ENCODE data around the gene ZNF92.
A peak's percentile ranks its signal among the peaks of the same experiment; 100 is the strongest.
"Not testable (repeated sequence)": the region's sequence is repeated elsewhere in the genome, so short reads cannot be mapped to it uniquely, and the experiment has no call there.

Gene ZNF92

DNA sequence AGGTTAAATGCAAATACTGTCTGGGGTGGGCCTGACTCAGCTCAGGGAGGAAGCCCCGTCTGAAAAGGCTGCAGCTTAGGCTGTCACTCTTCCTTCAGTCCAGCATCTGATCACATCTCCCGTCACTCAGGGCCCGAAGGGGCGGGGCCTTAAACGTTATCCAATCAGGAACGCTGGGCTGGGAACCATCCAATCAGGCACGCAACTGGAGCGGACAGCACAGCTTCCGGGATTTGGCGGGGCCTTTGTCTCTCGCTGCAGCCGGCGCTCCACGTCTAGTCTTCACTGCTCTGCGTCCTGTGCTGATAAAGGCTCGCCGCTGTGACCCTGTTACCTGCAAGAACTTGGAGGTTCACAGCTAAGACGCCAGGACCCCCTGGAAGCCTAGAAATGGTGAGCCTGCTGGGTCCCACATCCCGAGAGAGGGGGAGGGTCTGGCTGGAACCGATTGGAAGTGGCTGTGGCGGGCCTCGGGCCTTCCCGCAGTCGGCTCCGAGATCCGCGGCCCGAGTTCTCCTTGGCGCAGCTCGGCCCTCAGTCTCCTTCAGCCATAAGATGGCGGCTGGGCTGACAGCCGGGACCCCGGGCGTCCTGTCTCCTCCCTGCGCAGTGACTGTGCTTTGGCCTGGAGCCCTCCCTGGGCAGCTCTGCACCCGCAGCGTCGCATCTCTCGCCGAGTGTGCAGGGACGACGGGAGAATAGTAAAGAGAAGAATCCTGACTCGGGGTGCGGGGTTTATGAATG, at the start of gene ZNF92:
Gene ZNF92, plus strand, starts transcription at position 248 of the 744 bp plus-strand sequence. Its CDS starts 143 bp downstream, at position 391.
- peak; percentile 98 for DNase-seq

DNA sequence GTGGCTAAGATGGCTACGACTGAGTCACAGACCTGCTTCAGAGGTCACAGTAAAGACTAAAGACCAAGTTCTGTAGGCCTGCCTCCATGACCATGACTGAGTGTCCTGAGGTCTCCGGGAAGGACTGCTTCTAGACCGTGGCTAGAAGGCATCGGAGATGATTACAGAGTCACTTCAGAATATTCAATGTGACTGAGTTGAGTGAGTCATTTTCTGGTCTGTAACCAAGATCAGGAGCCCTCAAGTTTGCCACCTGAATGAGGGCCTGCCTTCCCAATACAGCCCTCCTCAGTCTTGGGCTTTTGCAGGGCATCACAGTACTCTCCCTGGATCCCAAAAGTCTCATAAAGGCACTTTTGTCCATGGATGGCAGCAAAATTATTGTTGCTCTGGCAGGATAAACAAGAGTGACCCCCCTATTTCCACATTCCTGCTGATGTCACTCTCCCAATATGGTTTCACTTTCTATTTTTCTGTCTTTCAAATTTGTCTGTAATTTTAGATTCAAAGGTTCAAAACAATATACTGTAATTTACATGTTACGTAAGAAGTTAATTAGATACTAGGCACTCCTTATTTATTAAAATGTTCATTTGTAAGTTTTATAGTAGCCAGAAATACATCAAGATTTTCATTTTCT, 47.7 kb upstream of the ZNF92 start:
- no peak for DNase-seq

DNA sequence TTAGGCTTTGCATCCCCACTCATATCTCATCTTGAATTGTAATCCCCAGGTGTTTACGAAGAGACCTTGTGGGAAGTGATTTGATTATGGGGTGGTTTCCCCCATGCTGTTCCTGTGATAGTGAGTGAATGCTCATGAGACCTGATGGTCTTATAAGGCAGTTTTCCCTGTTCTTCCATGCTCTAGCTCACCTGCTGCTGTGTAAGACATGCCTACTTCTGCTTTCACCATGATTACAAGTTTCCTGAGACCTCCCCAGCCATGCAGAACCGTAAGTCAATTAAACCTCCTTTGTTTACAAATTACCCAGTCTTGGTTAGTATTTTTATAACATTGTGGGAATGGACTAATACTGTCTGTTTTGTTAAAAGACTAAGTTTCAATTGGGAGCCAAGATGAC, 35.3 kb upstream of the ZNF92 start:
- DNase-seq = no peak

DNA sequence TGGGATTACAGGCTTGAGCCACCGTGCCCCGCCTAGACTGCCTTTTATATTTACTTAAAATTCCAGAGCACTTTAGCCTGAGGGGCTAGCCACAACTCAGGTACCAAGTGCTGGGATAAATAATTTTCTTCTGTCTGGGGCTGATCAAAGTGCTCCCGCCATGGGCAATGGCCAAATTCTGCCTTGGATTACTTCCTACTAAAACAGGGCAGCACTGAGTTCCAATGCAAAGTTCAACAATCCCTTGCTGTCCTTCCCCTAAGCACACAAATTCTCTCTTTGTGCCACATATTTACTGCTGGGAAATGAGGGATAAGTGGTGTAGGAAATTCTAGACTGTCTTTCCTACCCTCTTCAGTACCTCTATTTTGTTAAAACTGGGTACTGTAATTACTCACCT, 34.4 kb upstream of the ZNF92 start:
- no peak for DNase-seq

DNA sequence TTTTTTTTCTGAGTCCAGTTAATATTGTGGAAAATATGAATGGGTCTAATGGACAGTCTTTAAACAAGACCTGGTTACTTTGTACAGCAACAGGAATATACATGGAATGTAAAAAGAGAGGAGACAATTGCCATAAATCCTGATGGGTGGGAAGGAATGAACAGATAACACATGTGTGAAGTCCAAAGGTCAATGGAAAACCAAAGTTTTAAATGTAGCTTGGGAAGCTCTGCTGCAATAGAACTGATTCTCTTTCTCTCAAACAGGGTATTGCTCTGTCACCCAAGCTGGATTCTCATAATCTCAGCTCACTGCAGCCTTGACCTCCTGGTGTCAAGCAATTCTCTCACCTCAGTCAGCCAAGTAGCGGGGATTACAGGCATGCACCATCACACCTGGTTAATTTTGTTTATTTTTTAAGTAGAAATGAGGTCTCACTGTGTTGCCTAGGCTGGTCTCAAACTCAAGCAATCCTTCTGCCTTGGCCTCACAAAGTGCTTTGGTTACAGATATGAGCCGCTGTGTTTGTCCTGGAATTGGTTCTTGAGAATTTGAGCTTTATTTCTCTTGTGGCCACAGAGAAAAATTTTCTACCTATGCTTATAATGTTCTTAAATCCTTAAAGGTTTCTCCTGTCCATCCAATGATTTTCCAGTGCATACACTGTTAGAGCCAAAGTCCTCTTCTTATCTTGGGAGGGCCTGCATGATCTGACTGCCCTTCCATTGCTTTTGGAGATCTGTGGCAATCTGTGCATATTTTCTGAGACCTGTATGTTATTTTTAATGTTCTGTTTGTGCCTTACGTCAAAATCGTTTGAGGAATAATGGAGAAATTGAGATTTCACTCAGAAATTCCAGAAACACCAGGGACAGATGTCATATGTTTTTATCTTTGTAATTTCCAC, 30.7 kb upstream of the ZNF92 start:
- no peak for DNase-seq

DNA sequence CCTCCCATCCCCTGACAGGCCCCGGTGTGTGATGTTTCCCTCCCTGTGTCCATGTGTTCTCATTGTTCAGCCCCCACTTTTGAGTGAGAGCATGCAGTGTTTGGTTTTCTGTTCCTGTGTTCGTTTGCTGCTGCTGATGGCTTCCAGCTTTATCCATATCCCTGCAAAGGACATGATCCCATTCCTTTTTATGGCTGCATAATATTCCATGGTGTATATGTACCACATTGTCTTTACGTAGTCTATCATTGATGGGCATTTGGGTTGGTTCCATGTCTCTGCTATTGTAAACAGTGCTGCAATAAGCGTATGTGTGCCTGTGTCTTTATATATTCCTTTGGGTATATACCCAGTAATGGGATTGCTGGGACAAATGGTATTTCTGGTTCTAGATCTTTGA, 29.1 kb upstream of the ZNF92 start:
- not testable (repeated sequence) for DNase-seq

DNA sequence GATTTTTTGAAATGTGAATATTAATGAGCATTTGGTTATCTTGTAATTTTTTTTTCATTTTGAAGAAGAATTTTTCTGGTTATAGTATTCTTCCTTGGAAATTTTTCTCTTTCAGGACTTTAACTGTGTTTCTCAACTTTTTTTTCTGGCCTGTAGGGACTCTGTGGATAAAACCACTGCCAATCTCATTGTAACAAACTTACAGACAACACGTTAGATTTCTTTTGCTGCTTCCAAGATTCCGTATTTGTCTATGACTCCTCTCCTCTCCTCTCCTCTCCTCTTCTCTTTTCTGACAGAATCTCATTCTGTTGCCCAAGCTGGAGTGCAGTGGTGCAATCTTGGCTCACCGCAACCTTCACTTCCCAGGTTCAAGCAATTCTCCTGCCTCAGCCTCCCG, 19.4 kb upstream of the ZNF92 start:
- DNase-seq = no peak

DNA sequence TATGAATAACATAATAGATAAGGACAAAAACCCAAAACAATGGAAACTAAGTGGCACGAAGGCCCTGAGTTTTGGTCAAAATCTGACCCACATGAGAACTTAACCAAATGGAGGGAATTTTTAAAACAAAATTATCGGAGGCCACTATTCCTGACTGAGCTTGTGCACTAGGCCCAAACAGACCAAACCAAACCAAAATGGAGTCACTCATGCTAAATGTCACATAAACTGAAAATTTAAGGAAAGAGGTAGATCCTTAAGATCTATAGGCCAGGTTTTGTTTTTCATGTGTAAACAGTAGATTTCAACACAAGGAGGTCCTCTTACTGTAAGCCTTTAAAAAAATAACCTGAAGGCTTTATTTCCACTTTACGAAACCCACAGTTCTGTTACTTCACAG, 3.8 kb upstream of the ZNF92 start:
- no peak for DNase-seq

DNA sequence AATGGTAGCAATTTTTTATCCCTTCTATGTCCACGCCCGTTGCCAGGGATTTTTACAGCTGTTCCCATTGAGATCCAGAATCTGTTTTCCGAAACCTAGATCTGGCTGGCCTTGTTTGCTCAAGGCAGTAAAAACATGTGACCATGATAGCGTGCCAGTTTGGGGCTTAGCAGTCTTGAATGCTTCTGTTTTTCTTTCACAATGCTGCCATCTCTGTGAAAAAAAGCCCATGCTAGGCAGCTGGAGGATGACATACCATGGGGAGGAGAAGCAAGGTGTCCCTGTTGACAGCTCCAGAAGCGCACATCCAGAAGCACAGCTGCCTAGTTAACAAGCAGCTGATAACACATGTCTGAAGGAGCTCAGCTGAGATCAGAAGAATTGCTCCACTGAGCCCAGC, 2.2 kb upstream of the ZNF92 start:
- no peak for DNase-seq

DNA sequence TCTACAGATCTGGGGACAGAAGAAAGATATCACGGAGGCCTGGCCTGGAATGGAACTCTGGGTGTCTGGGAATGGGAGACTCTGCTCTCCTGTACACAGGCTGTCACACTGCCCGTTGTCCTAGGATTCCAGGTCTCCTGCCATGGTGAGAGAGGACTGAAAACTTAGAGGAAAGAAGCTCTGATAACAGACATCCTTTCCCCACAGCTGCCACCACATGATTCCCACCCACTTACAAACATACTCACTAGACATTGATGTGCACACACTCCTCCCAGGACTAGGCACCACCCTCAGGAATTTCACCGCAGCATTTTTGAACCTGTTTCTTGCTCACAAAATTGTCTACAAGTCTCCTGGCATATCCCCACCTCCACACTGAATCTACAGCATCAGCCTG, 5.7 kb downstream of the ZNF92 start:
- DNase-seq = no peak

DNA sequence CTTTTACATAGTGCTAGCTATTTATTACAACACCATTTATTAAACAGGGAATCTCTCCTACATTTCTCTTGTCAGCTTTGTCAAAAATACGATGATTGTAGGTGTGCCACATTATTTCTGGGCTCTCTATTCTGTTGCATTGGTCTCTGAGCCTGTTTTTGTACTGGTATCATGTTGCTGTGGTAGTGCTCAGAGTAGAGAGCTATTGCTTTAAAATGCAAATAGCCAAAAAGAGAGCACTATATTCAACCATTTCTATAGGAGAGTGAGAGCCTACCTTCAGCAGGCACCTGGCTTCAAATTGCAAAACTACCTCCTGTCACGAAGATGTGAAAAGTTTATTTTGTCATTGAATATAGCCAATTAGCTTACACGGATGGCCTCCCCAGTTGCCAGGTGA, 8.1 kb downstream of the ZNF92 start:
- no peak for DNase-seq

DNA sequence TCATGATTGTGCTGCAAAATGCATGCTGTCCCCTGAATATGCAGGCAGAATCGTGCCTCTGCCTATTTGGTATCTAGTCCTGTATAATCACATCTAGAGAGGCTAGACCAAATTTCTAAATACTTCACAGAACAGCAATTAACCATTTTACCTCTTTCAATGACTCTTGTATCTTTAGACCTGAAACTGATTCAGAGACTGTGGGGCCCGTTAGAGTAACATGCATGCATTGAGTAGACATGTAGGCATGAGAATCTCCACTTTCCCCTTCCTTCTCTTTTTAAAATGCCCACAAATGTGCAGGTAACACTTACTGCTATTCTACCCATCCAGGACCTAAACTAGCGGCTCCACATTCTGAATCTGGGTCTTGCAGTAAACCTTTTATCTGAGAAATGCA, 8.8 kb downstream of the ZNF92 start:
- no peak for DNase-seq

DNA sequence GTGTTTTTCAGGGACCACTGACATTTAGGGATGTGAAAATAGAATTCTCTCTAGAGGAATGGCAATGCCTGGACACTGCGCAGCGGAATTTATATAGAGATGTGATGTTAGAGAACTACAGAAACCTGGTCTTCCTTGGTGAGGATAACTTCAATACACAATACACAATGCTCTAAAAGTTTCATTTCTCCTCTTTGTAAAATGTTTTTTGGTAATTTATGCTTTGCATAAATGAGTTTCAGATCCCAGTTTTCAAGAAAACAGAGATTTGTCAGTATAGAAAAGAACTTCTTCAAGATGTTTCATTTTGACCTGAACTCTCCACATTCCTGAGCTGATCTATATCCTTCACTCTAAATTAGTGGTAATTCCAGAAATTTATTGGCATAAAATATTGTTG, 14.2 kb downstream of the ZNF92 start:
- DNase-seq = no peak

DNA sequence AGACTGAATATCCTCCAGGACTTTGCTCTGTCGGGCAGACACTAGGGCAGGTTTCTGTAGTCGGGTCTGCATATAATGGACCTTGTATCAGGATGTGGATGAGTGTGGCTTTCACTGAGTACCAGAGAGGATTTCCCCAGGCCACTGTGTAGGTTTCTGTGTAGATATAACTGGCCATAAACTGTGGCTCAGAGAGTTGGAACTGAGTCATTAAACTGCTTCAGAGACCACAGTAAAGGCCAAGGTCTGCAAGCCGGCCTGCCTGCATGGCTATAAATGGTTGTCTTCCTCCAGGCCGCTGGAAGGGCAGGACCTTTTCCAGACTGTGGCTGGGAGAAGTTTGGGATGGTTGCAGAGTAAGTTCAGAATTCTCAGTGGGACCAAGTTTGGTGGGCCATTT, 16.9 kb downstream of the ZNF92 start:
- DNase-seq = no peak

DNA sequence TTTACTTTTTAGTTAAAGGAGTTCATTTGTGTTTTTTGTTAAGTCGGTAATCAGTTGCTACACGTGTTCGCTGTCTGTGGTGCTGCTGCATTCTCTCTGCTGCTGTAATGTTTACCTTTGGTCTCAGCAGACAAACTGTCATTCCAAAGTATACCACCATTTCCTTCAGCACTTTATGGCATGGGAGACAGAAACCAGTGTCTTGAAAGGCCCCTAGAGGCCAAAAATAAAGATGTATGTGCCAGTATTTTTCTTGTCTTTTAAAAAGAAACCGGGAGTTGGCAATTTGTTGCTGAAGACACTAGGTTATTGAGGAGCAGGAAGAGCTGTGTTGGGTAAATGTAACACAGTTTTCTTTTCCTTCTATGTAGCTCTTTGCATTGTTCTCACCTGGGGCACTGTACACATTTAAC, 24.1 kb downstream of the ZNF92 start:
- DNase-seq = no peak

DNA sequence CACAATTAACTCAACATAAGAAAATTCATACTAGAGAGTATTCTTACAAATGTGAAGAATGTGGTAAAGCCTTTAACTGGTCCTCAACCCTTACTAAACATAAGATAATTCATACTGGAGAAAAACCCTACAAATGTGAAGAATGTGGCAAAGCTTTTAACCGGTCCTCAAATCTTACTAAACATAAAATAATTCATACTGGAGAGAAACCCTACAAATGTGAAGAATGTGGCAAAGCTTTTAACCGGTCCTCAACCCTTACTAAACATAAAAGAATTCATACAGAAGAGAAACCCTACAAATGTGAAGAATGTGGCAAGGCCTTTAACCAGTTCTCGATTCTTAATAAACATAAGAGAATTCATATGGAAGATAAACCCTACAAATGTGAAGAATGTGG, 25.0 kb downstream of the ZNF92 start:
- DNase-seq = not testable (repeated sequence)

DNA sequence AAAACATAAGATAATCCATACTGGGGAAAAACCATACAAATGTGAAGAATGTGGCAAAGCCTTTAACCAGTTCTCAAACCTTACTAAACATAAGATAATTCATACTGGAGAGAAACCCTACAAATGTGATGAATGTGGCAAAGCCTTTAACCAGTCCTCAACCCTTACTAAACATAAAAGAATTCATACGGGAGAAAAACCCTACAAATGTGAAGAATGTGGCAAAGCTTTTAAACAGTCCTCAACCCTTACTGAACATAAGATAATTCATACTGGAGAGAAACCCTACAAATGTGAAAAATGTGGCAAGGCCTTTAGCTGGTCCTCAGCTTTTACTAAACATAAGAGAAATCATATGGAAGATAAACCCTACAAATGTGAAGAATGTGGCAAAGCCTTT, 25.4 kb downstream of the ZNF92 start:
- DNase-seq = not testable (repeated sequence)

DNA sequence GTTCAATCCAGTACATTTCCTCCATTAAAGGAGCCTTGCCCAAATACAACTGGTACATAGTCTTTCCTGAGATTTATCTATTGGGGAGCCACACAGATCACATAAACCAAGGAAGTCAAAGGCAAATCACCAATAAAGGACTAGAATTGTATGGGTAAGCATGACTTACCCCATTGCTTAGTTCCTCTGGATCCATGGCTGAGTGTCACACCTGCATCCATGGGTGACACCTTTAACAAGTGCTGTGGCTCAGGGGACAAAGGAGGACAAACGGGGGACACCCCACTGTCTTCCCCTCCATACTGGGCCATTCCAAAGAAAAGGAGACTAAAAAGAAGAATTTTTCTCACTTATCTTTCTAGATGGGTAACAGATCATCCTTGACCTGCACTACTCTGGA, 30.4 kb downstream of the ZNF92 start:
- DNase-seq = no peak

DNA sequence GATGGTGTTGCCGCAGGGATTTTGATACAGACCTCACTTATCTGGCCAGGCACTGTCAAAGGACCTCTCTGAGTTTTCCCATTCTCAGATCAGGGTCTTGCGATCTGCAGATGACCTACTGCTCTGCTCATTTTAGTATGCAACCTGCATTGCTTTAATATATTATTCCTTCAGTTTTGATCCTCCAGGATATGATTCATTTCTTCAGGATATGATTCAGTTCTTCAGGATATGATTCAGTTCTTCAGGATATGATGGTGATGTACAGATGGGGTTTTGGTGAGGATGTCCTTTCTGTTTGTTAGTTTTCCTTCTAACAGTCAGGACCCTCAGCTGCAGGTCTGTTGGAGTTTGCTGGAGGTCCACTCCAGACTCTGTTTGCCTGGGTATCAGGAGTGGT, 33.1 kb downstream of the ZNF92 start:
- DNase-seq = not testable (repeated sequence)

DNA sequence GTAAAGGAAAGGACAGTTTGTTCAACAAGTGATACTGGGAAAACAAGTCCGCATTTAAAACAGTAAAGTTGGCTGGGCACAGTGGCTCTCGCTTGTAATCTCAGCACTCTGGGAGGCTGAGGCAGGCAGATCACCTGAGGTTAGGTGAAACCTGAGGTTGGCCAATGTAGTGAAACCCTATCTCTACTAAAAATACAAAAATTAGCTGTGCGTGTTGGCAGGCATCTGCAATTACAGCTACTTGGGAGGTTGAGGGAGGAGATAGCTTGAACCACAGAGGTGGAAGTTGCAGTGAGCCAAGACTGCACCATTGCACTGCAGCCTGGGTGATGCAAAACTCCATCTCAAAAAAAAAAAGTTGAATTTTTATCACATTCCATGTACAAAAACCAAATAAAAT, 35.7 kb downstream of the ZNF92 start:
- no peak for DNase-seq

DNA sequence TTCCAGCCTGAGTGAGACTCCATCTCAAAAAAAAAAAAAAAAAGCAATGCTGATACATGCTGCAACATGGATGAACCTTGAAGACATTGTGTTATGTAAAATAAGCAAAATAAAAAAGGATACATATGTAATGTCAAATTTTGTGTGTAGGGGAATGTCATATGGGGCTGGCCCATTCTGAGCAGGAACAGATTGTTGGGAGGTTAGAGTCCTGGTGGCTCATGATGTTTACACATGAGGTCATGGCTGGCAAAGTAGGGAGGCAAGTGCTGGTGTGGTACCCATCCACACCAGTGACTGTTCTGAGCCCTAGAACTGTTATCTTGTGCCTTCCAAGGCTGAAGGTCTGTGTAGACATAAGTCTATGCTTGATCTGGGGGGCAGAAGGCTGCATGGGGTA, 37.6 kb downstream of the ZNF92 start:
- DNase-seq = no peak

DNA sequence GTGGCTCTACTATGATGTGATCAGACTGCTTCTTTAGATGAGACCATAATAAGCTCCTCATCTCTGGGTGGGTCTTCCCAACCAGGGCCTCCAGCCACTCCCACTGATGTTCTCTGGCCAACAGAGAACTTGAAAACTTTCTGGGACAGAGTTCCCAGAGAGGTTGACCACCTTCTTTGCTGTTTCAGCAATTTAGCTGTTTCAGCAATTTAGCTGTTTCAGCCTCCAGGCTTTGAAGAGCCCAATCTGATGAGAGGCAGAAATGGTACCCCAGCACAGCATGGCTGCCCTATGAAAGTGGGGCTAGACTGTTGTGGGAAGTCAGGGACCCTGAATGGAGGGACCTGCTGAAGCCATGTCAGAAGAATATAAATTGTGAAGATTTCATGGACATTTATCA, 49.0 kb downstream of the ZNF92 start:
- DNase-seq = no peak

DNA sequence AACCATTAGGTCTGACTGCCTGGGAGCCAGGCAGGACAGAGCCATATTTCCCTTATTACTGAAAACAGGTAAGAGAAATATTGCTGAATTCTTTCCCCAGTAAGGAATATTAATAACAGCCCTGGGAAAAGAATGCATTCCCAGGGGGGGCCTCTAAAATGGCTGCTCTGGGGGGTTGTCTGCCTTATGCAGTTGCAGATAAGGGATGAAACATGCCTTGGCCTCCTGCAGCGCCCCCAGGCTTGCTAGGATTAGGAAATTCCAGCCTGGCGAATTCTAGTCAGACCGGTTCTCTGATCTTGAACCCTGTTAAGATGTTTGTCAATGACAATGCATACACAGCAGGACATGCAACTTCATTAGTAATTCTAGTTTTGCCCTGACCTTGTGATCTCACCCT, 49.6 kb downstream of the ZNF92 start:
- not testable (repeated sequence) for DNase-seq
